Measurements from ENCODE around the gene SANBR.

The SANBR gene

DNA sequence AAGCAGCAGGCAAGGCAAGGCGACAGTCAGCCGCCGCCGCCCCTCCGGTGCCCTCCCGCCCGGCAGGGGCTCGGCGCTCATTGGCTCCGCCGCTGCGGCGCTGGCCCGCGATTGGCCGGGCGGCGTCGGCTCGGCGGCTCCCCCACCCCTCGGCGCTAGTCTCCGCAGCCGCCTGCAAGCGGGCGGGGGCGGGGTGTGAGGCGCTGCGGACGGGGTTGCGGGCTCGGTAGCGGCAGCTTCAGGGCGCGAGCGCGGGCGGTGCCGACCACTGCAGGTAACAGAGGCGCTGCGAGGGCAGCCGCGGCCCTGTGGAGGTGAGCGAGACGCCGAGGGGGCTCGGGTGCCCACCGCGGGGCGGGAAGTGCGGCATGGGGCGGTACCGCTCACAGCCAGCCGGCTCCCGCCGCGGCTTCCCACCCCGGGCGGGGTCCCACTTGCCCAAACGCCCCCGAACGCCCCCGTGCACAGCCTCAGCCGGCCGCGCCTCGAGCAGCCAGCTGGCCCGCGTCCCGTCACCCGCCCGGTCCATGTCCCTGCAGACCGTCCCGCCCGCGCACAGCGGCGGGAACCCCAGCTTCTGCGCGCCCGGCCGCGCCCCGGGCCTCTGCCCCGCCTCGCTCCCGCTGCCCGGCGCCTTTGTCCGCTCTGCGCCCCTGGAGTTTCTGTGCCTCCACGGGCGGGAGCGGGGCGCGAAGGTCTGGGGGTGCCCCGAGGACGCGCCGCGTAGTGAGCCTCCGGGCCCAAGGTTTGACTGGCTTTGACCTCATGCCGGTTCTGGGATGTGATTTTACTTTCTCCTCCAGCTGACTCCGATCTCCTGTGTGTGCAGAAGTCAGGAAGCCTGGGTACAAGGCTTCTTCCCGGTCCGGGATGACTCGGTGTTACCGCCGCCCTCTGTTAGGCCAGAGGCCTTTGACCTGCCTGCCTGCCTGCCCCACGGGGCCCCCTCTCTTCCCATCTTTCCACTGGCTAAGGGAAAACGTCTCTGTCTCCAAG lies at the start of gene SANBR:
Gene SANBR, plus strand, starts transcription at position 158 of the 996 bp plus-strand sequence. CDS start 4,480 bp downstream, outside the sequence.
- Histone ChIP-seq H3K4me1 (ENCODE audit: control insufficient read depth, insufficient read depth, low read length, unreplicated experiment) (peaks cover 3% of the 10 kb centered on the region), H3K27ac (ENCODE audit: low read depth, low read length) (peak within 1 kb of the TSS; percentile 32), H3K4me3 (ENCODE audit: low read depth, low read length) (peak within 1 kb of the TSS; percentile 83), H2AFZ (ENCODE audit: low read length, unreplicated experiment) (peak within 1 kb of the TSS; percentile 79), H3K27me3 (ENCODE audit: insufficient read depth, low read length) (no peaks in the 10 kb centered on the region), H3K36me3 (ENCODE audit: insufficient read depth, low read length) (peaks cover 12% of the 10 kb centered on the region; the same call in 1 of the 2 replicates), H3K79me2 (ENCODE audit: control insufficient read depth, insufficient read depth, low read length, unreplicated experiment) (peaks cover 32% of the 10 kb centered on the region)

DNA sequence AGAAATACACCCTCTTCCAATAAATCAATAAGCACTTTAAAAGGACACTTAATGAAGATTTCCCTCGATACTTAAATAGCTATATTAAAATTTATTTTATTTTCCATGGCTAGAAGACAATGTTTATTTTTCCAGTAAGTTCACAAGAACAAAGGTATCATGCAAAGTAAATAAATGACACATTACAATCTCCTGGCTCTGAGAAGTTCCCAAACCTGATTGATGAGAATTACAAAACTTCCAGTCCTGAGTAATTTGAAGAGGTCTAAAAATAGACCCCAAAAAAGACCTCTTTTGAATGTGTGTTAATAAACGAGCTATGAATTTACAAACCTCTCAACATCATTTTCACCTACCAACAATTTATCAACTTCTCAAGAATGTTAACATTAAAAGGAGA lies 49.7 kb upstream of the SANBR start:
- Histone ChIP-seq H3K27ac (ENCODE audit: low read depth, low read length) (no peak overlapping the region), H3K4me1 (ENCODE audit: control insufficient read depth, insufficient read depth, low read length, unreplicated experiment) (peaks cover 26% of the 10 kb centered on the region), H3K79me2 (ENCODE audit: control insufficient read depth, insufficient read depth, low read length, unreplicated experiment) (peaks cover 44% of the 10 kb centered on the region), H3K36me3 (ENCODE audit: insufficient read depth, low read length) (peaks cover 2% of the 10 kb centered on the region; the same call in 1 of the 2 replicates), H3K27me3 (ENCODE audit: insufficient read depth, low read length) (no peaks in the 10 kb centered on the region), H3K4me3 (ENCODE audit: low read depth, low read length) (peak overlapping the region; percentile 87), H2AFZ (ENCODE audit: low read length, unreplicated experiment) (no peak overlapping the region)

DNA sequence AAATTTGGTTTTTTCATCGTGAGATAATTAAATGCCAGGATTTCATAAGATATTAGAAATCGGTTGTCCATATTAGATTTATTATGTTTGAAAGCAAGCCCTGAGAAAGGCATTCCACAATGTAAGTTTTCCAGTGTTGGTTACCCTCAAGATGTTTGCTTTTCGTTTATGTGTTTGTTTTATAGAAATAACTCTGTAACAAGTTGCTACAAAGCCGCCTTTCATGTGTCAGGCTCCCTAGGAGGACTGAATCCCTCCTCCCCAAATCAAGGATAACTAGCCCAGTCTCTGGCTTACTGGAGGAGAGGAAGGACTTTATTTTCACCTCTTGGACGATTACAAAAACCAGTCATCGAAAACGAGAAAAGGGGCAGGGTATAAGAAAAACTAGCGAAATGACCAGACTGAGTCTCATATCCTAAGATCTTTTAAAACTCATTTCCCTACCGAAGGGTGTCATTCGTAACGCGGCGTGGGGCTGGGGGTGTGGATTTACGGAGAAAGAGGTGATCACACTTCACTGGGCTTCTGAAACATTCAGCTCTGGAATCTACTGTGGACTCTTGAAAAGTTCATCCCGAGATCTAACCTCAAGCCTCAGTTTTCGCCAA lies 49.2 kb upstream of the SANBR start:
- peaks cover 49% of the 10 kb centered on the region for H3K79me2 ChIP-seq (ENCODE audit: control insufficient read depth, insufficient read depth, low read length, unreplicated experiment)

DNA sequence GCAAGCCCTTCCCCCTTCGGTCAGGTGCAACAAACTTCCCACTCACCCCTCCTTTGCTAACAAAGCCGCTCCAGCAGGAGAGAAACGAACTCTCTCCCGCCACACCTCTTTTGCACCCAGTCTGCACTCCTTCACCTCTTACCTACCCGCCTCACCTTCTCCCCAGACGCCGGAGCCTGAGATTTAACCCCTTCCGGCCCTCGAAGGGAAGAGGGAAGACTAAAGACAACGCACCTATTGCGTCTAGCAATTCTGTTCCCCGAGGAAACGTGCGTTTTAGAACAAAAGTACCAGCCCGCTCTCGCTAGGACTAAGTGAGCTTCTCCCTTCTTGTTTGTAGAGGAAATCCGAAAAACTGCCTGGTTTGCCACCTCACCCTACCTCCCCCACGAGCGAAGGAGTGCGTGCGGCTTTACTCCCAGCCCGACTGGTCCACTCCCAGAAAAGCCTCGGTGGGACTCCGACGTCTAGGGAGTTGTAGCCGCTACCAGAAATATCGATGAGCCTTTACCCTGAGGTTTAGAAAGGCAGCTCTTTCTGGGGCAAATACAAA lies 48.6 kb upstream of the SANBR start:
- Histone ChIP-seq H3K79me2 (ENCODE audit: control insufficient read depth, insufficient read depth, low read length, unreplicated experiment) (peaks cover 53% of the 10 kb centered on the region), H3K4me3 (ENCODE audit: low read depth, low read length) (peak overlapping the region; percentile 87), H3K4me1 (ENCODE audit: control insufficient read depth, insufficient read depth, low read length, unreplicated experiment) (peaks cover 16% of the 10 kb centered on the region), H3K27ac (ENCODE audit: low read depth, low read length) (peak overlapping the region; percentile 74), H2AFZ (ENCODE audit: low read length, unreplicated experiment) (peak overlapping the region; percentile 97), H3K27me3 (ENCODE audit: insufficient read depth, low read length) (no peaks in the 10 kb centered on the region), H3K36me3 (ENCODE audit: insufficient read depth, low read length) (peaks cover 6% of the 10 kb centered on the region)

More for the DNA sequence above, 49.2 kb upstream of the SANBR start:
- peak overlapping the region; percentile 87 for H3K4me3 ChIP-seq (ENCODE audit: low read depth, low read length)
- peaks cover 22% of the 10 kb centered on the region for H3K4me1 ChIP-seq (ENCODE audit: control insufficient read depth, insufficient read depth, low read length, unreplicated experiment)
- no peaks in the 10 kb centered on the region for H3K27me3 ChIP-seq (ENCODE audit: insufficient read depth, low read length)
- peaks cover 5% of the 10 kb centered on the region; the same call in 1 of the 2 replicates for H3K36me3 ChIP-seq (ENCODE audit: insufficient read depth, low read length)
- peak overlapping the region; percentile 97 for H2AFZ ChIP-seq (ENCODE audit: low read length, unreplicated experiment)
- 0 out of 2 replicates have a peak overlapping the region, but pooled peaks have one; percentile 74 for H3K27ac ChIP-seq (ENCODE audit: low read depth, low read length)

DNA sequence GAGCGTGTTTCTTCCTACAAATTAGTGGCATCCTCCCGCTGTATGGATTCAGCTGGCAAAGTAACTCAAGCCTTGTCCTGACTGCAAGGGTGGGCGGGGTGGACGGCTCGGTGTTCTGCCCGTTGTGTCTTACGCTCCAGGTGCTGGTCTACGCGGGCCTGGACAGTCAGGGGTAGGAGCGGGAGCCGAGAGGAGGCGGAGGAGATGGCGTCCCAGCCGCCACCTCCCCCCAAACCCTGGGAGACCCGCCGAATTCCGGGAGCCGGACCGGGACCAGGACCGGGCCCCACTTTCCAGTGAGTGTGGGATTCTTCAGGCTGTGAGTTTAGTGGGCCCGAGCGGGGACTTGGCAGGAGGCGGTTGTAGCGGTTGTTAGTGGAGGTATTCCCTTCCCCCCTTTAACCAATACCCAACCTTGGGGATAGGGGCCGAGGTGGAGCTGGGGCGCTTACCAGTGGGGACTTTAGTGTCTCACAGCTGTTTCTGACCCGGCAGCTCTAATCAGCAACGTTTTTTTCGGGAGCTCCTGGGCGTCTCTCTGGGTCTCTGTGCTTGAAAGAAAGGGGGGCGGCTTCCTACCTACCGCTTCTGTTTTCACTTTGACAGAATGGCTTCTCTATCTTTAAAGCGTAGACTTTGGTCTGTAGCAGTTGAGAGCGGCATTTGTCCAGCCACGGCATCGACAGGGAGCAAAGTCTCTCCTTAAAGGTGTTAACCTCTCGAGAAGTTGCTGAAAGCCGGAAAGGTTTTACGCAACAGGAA lies 47.9 kb upstream of the SANBR start, which contains the start of the genes PEX13 and PUS10:
Gene PEX13, plus strand, starts transcription at position 165 of the 762 bp plus-strand sequence. Its CDS starts 40 bp downstream, at position 205.
Gene PUS10, minus strand, starts transcription at position 700 of the 762 bp plus-strand sequence. CDS start 6,365 bp downstream, outside the sequence.
- peak within 1 kb of the TSS; percentile 97 for H2AFZ ChIP-seq (ENCODE audit: low read length, unreplicated experiment)
- H3K4me1 ChIP-seq (ENCODE audit: control insufficient read depth, insufficient read depth, low read length, unreplicated experiment) = peaks cover 13% of the 10 kb centered on the region
- H3K79me2 ChIP-seq (ENCODE audit: control insufficient read depth, insufficient read depth, low read length, unreplicated experiment) = peaks cover 60% of the 10 kb centered on the region
- H3K27ac ChIP-seq (ENCODE audit: low read depth, low read length) = peak within 1 kb of the TSS; percentile 74
- H3K27me3 ChIP-seq (ENCODE audit: insufficient read depth, low read length) = no peaks in the 10 kb centered on the region
- peaks cover 13% of the 10 kb centered on the region for H3K36me3 ChIP-seq (ENCODE audit: insufficient read depth, low read length)
- H3K4me3 ChIP-seq (ENCODE audit: low read depth, low read length) = peak within 1 kb of the TSS; percentile 87

DNA sequence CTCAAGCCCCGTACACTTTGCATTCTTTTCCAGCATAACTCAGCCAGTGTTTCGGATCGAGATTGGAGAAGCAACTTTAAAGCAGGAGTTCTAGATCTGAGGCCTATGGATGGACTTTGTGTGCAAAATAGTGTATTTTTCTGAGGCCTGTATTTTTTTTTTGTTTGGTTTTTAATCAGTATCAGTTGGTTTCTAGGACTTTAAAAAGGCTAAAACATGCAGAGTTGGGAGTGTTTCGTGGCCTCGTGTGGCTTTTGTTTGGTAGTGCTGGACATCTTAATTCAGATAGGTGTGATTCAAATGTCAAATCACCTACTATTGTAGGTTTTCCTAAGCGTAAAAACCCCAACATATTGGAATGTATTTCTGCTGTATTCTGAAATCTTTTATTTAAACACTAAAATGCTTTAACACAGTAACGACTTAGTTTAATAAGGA lies 47.3 kb upstream of the SANBR start:
- Histone ChIP-seq H3K4me1 (ENCODE audit: control insufficient read depth, insufficient read depth, low read length, unreplicated experiment) (peaks cover 13% of the 10 kb centered on the region), H3K79me2 (ENCODE audit: control insufficient read depth, insufficient read depth, low read length, unreplicated experiment) (peaks cover 64% of the 10 kb centered on the region), H3K27me3 (ENCODE audit: insufficient read depth, low read length) (no peaks in the 10 kb centered on the region), H3K36me3 (ENCODE audit: insufficient read depth, low read length) (peaks cover 13% of the 10 kb centered on the region), H2AFZ (ENCODE audit: low read length, unreplicated experiment) (peak overlapping the region; percentile 97), H3K27ac (ENCODE audit: low read depth, low read length) (peak overlapping the region; percentile 74), H3K4me3 (ENCODE audit: low read depth, low read length) (peak overlapping the region; percentile 87)

DNA sequence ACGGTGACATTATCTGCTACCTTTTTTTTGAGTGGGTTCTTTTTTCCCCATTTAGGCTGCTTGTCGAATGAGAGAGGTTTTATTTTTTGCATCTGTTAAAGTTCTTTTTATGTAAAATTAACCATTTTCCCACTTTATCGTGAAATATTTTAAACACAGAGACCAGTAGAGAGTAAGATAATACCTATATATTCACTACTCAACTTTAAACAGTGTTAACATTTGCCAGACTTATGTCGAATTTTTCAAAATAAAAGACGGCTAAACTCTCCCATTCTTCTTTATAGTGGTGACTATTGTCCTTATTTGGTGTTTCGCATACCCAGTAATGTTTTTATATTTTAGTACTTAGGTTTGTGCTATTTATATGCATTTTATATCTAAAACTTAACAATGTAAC lies 46.9 kb upstream of the SANBR start:
- H3K27me3 ChIP-seq (ENCODE audit: insufficient read depth, low read length) = no peaks in the 10 kb centered on the region
- H3K4me1 ChIP-seq (ENCODE audit: control insufficient read depth, insufficient read depth, low read length, unreplicated experiment) = peaks cover 13% of the 10 kb centered on the region
- H3K27ac ChIP-seq (ENCODE audit: low read depth, low read length) = peak overlapping the region; percentile 74; the same call in 1 of the 2 replicates
- peak overlapping the region; percentile 87 for H3K4me3 ChIP-seq (ENCODE audit: low read depth, low read length)
- peaks cover 68% of the 10 kb centered on the region for H3K79me2 ChIP-seq (ENCODE audit: control insufficient read depth, insufficient read depth, low read length, unreplicated experiment)
- peaks cover 13% of the 10 kb centered on the region for H3K36me3 ChIP-seq (ENCODE audit: insufficient read depth, low read length)
- no peak overlapping the region for H2AFZ ChIP-seq (ENCODE audit: low read length, unreplicated experiment)

DNA sequence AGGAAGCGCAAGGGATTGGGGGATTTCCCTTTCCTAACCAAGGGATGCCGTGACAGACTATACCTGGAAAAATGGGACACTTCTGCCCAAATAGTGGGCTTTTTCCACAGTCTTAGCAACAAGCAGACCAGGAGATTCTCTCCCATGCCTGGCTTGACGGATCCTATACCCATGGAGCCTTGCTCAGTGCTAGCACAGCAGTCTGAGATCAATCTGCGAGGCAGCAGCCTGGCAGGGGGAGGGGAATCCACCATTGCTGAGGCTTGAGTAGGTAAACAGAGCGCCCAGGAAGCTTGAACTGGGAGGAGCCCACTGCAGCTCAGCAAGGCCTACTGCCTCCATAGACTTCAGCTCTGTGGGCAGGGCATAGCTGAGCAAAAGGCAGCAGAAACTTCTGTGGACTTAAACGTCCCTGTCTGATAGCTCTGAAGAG lies 44.4 kb upstream of the SANBR start:
- Histone ChIP-seq H3K4me3 (ENCODE audit: low read depth, low read length) (no peak overlapping the region), H3K36me3 (ENCODE audit: insufficient read depth, low read length) (peaks cover 13% of the 10 kb centered on the region), H3K79me2 (ENCODE audit: control insufficient read depth, insufficient read depth, low read length, unreplicated experiment) (peaks cover 75% of the 10 kb centered on the region), H2AFZ (ENCODE audit: low read length, unreplicated experiment) (no peak overlapping the region), H3K27me3 (ENCODE audit: insufficient read depth, low read length) (no peaks in the 10 kb centered on the region), H3K4me1 (ENCODE audit: control insufficient read depth, insufficient read depth, low read length, unreplicated experiment) (peaks cover 6% of the 10 kb centered on the region), H3K27ac (ENCODE audit: low read depth, low read length) (no peak overlapping the region)

DNA sequence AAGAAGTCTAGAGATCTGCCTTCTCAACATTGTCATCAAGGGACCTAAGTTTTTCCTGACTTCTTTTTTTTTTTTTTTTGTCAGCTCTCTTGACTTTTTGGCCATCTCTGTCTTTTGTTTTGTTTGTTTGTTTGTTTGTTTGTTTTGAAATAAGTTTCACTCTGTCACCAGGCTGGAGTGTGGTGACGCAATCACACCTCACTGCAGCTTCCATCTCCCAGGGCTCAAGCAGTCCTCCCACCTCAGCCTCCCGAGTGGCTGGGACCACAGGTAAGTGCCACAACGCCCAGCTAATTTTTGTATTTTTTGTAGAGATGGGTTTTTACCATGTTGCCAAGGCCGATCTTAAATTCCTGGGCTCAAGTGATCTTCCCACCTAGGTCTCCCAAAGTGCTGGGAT lies 42.0 kb upstream of the SANBR start:
- peaks cover 13% of the 10 kb centered on the region for H3K36me3 ChIP-seq (ENCODE audit: insufficient read depth, low read length)
- H2AFZ ChIP-seq (ENCODE audit: low read length, unreplicated experiment) = no peak overlapping the region
- peaks cover 59% of the 10 kb centered on the region for H3K79me2 ChIP-seq (ENCODE audit: control insufficient read depth, insufficient read depth, low read length, unreplicated experiment)
- H3K27ac ChIP-seq (ENCODE audit: low read depth, low read length) = no peak overlapping the region
- H3K4me1 ChIP-seq (ENCODE audit: control insufficient read depth, insufficient read depth, low read length, unreplicated experiment) = peaks cover 6% of the 10 kb centered on the region
- no peaks in the 10 kb centered on the region for H3K27me3 ChIP-seq (ENCODE audit: insufficient read depth, low read length)
- no peak overlapping the region for H3K4me3 ChIP-seq (ENCODE audit: low read depth, low read length)
